ENCODE measurements around the gene MLH3.

MLH3 gene

GRCh38 chr14:74975059-74975810 is 76.0 kb downstream of the MLH3 start:
- no peak overlapping the region for H3K4me3 ChIP-seq (replicated peaks; ENCODE audit: low read depth, low read length)
- TF ChIP-seq CTCF (IDR thresholded peaks at IDR 0.05; ENCODE audit: low read length, missing control alignments): no peak
- DNase-seq (ENCODE audit: low read depth): peak; percentile 59

GRCh38 chr14:74974364-74975058 is 76.8 kb downstream of the MLH3 start:
- H3K4me3 ChIP-seq (replicated peaks; ENCODE audit: low read depth, low read length): no peak overlapping the region
- TF ChIP-seq CTCF (IDR thresholded peaks at IDR 0.05; ENCODE audit: low read length, missing control alignments): no peak
- DNase-seq (ENCODE audit: low read depth): no peak

GRCh38 chr14:74973905-74974363 is 77.3 kb downstream of the MLH3 start:
- TF ChIP-seq CTCF (IDR thresholded peaks at IDR 0.05; ENCODE audit: low read length, missing control alignments): no peak
- H3K4me3 ChIP-seq (replicated peaks; ENCODE audit: low read depth, low read length): no peak overlapping the region
- DNase-seq (ENCODE audit: low read depth): no peak

GRCh38 chr14:74973003-74973653 is 78.1 kb downstream of the MLH3 start:
- no peak overlapping the region for H3K4me3 ChIP-seq (replicated peaks; ENCODE audit: low read depth, low read length)
- peak; percentile 47 for DNase-seq (ENCODE audit: low read depth)

GRCh38 chr14:74968811-74969210 is 82.5 kb downstream of the MLH3 start:
- no peak for TF ChIP-seq CTCF (IDR thresholded peaks at IDR 0.05; ENCODE audit: low read length, missing control alignments)
- no peak overlapping the region for H3K4me3 ChIP-seq (replicated peaks; ENCODE audit: low read depth, low read length)

More at GRCh38 chr14:74973003-74973653, 78.1 kb downstream of the MLH3 start:
- no peak for TF ChIP-seq CTCF (IDR thresholded peaks at IDR 0.05; ENCODE audit: low read length, missing control alignments)

GRCh38 chr14:74965486-74966153 is 85.6 kb downstream of the MLH3 start:
- peak; percentile 67 for DNase-seq (ENCODE audit: low read depth)
- TF ChIP-seq CTCF (IDR thresholded peaks at IDR 0.05; ENCODE audit: low read length, missing control alignments): no peak
- no peak overlapping the region for H3K4me3 ChIP-seq (replicated peaks; ENCODE audit: low read depth, low read length)

More at GRCh38 chr14:74968811-74969210, 82.5 kb downstream of the MLH3 start:
- no peak for DNase-seq (ENCODE audit: low read depth)

All from fibroblast of pulmonary artery (primary cell).